NCI-H1105 (cell line): ENCODE measurements around the gene AIMP2.
"Not testable (repeated sequence)": the region's sequence is repeated elsewhere in the genome, so short reads cannot be mapped to it uniquely, and the experiment has no call there.

ENCODE experiments used
- DNase-seq: peaks from one replicate; lab custom pipeline; 2025; lab: John Stamatoyannopoulos, UW

AIMP2 gene

DNA sequence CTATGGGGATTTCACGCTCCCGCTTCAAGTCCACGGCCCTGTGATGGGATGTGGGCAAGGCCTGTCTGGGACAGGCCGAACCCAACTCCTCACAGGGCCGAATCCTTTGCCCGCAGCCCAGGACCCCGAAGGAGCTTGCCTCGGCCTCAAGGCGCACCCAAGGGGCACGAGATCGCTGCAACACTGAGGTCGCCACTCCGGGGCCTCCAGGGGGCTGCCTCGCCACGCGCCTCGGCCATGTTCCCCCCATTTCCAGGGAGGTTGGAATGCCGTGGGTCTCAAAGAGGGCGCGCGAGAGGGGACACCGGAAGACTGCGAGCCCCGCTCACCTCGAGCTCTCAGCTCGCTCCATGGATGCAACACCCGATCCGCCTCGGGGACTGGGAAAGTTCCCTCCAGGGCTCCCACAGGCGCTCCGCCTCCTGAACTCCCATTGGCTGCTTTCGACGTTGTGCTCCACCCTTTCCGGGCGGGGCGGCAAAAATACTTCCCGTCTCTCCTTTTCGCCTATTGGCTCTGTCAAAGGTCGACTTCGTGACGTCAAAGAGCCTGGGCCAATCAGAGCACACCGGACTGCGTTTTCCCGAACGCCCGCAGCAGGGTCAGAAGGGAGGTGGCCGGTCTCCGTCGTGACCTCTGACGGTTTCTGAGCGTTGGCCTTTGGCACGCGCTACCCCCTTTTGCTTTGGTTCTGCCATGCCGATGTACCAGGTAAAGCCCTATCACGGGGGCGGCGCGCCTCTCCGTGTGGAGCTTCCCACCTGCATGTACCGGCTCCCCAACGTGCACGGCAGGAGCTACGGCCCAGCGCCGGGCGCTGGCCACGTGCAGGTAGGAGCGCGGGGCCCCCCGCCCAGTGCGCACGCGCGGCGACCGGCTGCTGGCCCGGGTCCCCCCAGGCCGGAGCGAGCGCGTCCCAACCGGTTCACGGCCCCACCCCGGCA is at the start of gene AIMP2, which contains the start of gene PMS2:
AIMP2 (plus strand) TSS at position 605 of the 944 bp plus-strand sequence; CDS start at position 697, 92 bp downstream.
PMS2 (minus strand) TSS at position 382 of the 944 bp plus-strand sequence; CDS start at position 352, 30 bp downstream.
- peak; percentile 98 for DNase-seq

DNA sequence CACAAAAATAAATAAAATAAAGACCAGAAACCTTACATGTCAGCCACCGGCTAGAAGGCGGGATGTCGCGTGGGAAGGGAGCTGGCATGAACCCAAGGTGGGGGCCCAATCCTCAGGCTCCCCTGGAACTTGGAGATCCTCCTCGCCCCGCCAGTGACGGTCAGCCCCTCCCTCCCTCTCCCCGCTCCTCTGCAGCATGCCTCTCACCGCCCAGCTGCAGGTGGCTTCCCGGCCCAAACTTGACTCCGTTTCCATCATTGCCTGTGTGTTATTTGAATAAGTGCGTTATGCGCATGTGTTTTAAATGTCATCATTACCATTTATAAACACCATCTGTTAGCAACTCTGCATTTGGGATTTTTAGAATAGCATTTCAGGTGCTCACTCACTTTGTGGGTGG is 45.9 kb upstream of the AIMP2 start:
- DNase-seq, result not testable (repeated sequence)

DNA sequence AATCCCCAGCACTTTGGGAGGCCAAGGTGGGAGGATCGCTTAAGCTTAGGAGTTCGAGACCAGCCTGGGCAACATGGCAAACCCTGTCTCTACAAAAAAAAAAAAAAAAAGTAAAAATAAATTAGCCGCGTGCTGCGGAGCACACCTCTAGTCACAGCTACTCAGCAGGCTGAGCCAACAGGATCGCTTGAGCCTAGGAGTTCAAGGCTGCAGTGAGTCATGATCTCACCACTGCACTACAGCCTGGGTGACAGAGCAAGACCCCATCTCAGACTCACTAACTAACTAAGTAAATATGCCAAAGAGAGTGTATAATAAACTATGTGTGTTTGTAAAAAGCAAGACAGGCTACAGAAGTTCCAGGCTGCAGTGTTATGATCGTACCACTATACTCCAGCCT is 45.3 kb upstream of the AIMP2 start:
- not testable (repeated sequence) for DNase-seq

DNA sequence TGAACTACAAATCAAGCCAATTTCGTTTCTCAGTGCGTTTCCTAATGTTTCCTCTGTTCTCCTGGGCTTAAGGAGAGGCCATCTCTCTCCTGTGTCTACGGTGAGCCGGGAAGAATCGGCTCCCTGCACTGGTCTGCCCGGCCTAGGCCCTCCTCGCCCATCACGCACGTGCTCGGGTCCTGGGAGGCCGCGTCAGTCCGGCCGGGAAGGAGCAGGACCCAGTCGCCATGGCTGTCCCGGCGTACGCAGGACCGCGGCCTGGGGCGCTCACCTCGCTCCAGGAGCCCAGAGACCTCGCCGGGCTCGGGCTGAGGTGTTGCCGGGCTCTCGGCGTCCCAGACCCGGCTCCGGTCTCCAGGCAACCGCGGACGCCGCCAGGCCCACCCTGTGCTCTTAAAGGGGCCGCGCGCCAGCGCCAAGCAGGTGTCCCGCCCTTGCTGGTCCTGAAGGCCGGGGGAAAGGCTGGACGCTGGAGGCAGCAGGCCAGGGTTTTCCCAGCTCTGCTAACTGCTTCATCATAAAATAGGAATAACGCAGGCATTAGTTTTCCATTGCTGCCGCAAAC is 38.6 kb upstream of the AIMP2 start, which contains the start of gene RSPH10B:
RSPH10B (minus strand) TSS at position 343 of the 565 bp plus-strand sequence. CDS start 3,573 bp downstream, outside the sequence.
- not testable (repeated sequence) for DNase-seq

DNA sequence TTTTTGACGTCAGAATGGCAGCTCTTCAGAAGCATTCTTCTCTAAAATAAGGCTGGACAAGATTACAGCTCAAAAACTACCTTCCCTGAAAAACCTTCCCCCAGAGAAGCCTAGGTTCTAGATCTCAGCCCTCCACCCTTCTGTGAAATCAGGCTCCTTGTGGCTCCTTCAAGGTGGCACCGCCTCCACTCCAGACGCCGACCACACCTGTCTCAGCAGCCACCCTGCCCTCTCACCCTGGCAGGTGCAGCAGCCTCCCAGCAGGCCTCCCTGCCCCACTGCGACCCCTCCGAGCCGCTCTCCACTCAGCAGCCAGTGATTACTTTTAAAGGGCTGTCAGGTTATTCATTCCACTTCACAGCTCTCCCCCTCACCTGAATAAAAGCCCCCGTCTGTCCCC is 35.5 kb upstream of the AIMP2 start:
- not testable (repeated sequence) for DNase-seq

DNA sequence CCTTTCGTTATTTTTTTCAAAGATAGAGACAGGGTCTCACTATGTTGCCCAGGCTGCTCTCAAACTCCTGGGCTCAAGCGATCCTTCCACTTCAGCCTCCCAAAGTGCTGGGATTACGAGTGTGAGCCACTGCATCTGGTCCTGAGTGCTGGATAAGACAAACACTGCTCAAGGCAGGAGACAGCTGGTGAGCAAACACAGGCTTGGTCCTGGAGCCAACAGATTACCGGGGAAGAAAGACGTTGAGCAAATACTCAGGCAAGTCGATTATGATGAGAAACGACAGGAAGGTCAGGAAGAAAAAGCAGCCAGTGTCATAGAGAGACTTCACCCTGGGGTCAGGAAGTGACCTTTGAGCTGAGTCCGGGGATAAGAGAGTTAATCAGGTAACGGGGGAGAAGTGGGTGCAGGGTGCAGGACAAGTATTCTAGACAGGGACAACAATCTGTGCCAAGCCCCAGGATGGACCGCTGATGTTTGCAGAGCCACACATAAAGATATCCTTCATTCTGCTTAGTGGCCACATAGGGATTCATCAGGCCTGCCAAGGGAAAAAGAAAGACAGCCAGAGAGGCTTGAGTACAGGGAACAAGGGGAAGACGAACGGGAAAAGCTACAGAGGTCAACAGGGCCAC is 29.3 kb upstream of the AIMP2 start:
- DNase-seq, result not testable (repeated sequence)

DNA sequence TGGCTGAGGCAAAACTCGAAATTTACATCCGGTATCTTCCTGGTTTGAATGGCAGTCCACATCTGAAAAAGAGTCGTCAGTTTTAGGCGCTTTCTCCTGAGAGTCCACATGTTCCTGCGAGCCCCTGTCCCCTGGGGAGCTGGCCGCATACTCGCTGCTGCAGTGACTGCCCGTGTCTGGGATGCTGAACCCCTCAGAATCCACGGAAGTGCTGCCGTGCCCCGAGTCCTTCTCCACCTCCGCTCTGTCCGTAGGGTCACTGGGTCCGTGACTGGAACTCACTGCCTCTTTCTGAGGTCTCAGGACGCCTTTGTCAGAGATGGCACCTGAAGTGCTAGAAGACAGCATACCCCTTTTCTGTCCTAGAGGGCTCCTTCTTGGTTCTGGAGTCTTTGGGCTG is 22.0 kb upstream of the AIMP2 start:
- not testable (repeated sequence) for DNase-seq

DNA sequence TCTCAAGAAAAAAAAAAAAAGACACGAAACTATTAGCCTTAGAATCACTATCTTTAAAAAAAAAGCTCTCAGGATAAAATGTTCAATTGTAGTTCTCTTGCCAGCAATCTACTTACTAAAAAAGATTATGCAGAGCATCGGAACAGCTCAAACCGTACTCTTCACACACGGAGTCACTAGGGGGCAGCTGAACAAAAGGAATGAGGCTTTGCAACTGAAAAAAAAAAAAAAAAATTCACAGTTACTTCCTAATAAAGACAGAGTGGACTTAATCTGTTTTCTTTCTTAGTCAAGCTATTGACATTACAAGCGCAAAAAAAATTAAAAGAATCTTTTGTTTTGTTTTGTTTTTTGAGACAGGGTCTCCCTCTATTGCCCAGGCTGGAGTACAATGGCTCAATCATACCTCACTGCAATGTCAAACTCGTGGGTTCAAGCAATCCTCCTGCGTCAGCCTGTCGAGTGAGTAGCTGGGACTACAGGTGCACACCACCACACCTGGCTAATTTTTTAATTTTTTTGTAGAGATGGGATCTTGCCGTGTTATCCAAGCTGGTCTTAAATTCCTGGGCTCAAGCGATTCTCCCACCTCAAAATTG is 11.8 kb upstream of the AIMP2 start:
- peak; percentile 23 for DNase-seq

DNA sequence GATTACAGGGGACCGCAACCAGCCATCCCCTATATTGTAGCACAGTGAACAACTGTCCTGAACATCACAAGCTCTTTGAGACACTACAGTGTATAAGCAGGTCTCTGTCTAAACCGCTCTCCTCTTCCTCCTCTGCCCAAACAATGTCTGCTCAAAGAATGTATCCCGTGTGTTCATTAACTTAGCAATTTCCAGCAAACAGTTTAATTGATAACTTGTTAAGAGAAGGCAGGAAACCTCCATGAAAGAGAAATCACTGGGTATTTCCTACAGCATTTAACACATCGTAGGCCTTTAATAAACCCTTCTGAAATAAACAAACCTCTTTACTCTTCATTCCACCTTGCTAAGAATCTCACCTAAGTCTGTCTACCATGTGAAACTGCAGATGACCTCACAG is 1.7 kb upstream of the AIMP2 start:
- no peak for DNase-seq

DNA sequence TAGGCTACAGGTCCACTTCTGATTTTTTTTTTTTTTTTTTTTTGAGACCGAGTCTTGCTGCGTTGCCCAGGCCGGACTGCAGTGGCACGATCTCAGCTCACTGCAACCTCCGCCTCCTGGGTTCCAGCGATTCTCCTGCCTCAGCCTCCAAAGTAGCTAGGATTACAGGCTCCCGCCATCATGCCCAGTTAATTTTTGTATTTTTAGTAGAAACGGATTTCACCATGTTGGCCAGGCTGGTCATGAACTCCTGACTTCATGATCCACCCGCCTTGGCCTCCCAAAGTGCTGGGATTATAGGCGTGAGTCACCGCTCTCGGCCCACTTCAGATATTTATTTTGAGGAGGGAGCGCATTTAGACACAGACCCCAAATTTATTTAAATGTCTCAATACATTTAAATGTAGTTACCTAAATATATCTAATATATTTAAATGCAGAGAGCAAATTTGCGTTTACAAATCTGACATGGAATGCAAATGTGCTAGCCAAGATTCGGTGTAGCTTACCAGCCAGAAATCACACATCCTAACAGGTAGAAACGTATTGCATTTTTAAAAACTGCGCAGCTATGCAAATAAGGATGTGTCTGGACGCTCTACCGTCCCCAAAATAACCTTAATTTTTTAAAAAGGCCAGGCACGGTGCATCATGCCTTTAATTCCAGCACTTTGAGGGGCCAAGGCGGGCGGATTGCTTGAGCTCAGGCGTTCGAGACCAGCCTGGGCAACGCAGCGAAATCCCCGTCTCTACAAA is 1.1 kb upstream of the AIMP2 start:
- not testable (repeated sequence) for DNase-seq

DNA sequence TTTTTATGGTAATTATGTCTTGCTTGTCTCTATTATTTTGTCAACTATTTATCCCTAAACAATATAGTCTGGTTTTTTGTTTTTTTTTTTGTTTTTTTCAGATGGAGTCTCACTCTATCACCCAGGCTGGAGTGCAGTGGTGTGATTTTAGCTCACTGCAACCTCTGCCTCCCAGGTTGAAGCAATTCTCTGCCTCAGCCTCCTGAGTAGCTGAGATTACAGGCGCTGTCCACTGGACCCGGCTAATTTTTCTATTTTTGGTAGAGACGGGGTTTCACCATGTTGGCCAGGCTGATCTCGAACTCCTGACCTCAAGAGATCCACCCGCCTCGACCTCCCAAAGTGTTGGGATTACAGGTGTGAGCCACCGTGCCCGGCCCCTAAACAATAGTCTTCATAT is 1.3 kb downstream of the AIMP2 start:
- not testable (repeated sequence) for DNase-seq

DNA sequence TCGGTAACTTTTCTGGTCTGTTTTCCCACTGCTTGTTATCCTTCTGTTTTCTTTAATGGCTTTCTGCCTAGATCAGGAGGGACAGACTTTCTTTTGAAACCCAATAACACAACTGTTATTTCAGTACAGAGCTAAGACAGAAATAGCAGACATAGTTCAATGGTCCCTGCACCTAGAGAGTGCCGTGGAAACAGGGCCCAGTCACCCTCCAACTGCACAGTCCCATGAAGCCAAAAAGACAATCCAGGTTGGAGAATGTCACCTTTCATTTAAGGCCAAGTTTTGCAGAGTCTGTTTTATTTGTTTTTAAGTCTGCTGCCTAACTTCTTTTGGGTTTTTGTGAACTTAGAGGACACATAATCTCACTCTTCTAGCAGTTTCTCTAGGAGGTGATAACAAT is 2.5 kb downstream of the AIMP2 start:
- no peak for DNase-seq

DNA sequence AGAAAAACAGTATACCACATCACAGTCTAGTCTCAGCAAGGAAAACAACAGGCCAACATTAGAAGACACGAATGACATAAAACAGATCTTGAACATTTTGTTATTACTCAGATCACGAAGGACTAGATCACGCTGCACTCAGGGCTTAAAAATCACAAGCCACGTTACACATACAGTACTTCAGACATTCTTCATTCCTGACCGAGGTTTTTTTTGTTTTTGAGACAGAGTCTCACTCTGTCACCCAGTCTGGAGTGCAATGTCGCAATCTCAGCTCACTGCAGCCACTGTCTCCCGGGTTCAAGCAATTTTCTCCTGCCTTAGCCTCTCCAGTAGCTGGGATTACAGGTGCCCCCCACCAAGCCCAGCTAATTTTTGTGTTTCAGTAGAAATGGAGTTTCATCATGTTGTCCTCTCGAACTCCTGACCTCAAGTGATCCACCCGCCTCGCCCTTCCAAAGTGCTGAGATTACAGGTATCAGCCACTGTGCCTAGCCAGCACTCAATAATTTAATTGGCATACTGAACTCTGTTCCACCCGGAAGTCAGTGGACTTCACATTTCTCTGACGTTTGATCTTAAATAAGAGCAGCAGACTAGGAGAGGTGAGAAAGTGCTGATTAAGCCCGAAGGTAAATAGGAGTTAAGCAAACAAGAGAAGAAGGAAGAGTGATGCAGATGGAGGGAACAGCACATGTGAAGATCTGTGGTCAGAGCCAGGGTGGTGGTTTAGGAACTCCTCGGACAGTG is 3.5 kb downstream of the AIMP2 start:
- no peak for DNase-seq

DNA sequence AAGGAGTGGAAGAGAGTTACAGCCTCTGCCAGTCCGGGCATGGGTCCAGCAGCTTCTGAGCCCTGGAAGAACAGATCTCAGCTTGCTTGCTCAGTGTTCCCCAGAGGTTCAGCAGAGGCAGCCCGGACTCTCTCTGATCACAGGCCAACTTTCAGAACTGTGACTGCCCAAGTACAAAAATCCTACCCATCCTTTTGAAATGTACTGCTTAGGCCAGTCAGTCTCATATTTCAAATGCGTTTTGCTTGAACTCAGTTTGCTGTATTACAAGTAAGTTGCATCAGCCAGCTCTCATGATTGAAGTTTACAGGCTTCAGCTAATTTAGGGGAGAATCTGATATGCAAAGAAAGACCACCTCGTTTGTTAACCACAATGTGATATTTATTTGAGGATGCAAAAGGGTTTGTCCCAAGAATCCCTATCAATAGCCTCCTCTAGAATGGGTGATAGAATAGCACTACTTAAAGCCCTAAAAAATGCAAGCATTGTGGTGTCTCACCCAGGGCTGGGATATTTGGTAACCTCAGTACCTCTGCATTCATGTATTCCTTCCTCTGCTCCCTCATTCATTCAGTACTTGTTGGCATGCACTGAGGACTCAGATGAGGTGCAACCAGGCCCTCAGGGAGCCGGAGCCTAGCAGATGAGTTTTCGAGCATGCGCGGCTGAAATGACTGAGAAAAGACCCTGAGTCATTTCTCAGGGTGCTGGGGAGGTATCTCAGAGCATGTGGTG is 7.0 kb downstream of the AIMP2 start:
- peak; percentile 10 for DNase-seq

DNA sequence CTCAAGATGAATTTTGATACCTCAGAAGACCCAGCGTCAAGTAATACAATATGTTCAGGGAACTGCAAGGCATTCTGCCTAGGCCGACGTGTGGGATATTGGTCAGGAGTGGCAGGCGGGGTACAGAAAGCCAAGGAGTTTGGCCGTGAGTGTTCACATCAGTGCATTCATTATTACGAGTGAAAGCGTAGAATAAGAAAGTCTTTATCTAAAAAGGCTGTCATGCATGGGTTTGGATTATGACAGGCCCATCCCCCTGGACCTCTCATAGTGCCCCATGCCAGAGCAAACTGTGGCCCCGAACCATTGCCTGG is 7.5 kb downstream of the AIMP2 start:
- no peak for DNase-seq

DNA sequence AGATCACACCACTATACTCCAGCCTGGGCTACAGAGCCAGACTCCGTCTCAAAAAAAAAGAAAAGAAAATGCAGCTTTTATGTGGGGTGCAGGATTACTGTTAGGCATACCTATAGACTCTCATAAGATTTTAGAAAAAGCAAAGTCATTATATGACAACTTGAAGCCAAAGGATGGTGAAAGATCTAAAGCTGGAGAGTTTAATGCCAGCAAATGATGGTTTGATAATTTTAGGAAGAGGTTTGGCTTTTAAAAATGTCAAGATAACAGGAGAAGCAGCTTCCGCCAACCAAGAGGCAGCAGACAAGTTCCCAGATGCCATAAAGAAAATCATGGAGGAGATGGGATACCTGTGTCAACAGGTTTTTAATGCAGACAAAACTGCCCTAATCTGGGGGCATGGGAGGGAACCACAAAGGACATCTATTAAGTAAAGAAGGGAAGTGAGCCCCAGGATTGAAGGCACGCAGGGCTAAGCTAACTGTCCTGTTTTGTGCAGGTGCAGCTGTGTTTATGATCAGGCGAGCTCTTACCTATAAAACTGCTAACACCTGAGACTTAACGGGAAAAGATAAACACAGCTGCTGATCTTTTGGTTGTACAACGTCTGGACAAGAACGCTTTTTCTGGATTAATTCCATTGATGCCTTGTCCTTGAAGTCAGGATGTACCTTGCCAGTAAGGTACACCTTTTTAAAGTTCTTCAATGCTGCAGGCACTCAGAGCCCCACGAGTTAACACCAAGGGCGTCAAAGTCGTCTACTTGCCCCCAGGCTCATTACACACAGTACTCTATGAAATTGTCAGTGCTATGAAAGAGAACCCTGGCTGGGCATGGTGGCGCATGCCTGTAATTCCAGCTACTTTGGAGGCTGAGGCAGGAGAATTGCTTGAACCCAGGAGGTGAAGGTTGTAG is 11.6 kb downstream of the AIMP2 start:
- peak; percentile 54 for DNase-seq

DNA sequence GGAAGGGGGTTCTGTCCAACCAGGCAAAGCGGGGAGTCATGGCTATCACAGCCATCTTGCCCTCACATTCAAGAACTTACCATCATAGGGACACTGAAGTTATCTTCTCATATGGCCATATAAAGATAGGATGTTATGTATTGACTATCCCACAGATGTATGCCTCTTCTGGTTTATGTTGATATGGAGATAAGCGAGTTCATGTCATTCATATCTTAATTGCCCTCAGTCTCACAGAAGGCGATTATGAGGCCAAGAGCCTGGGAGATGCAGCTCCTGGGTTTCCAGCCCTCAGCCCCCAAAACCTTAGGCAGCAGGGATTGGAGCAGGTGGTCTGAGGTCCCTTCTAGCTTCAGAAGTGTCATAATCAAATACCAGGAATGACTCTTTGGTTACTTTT is 13.6 kb downstream of the AIMP2 start:
- no peak for DNase-seq

DNA sequence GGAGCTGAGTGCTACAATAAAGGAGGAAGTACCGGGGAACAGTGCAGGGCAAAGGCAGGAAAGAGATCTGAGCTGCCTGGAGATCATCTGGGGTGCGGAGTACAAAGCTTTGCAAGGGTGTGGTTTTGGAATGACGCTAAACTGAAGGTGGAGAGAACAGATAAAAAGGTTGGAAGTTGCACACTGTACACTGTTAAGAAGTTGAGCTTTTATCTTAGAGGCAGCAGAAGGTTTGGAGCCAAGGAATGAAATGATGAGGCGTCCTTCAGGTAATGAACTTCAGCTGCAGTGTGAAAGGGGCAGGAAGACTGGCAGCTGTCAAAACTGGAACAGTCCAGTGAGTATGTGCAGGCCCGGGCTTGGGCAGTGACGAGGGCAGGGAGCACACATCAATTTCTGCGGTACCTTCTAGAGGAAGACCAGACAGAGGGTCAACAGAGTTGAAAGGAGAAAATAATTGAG is 14.9 kb downstream of the AIMP2 start:
- no peak for DNase-seq
